ENCODE data around the gene PSMD11. TPM values are rescaled to one million over a fixed set of nuclear protein-coding genes. Genes with fewer than 3 reads are reported as not detected.

PSMD11 gene
- total and polyA plus RNA-seq, 4 donors, result 47.8 to 87.9 (median 67.6) TPM

- no peak for ATAC-seq (ENCODE audit: insufficient read depth, low FRiP score)
- no peak for DNase-seq
- no peaks in the 10 kb centered on the region for H3K9me3 ChIP-seq (ENCODE audit: control insufficient read depth in 4 of 4, insufficient read depth in 3 of 4, low read length in 3 of 4)
- H3K4me3 ChIP-seq, result no peak overlapping the region
- no peak for TF ChIP-seq CTCF (IDR thresholded peaks at IDR 0.05; ENCODE audit: control extremely low read depth, extremely low read depth)
- H3K36me3 ChIP-seq (ENCODE audit: control insufficient read depth in 4 of 4, insufficient read depth in 4 of 4, low read length in 4 of 4), result peaks cover 0 to 6% (median 0%) of the 10 kb centered on the region in 4 donors
- H3K9ac ChIP-seq (ENCODE audit: insufficient read depth in 1 of 2, low read length in 2 of 2), result no peak overlapping the region
- no peaks in the 10 kb centered on the region for H3K4me1 ChIP-seq (ENCODE audit: control insufficient read depth in 5 of 5, insufficient read depth in 5 of 5, low read length in 5 of 5)
- 76 to 80% methylated on average over 7 of the region's 7 CpGs for WGBS, 2 donors
- H3K27me3 ChIP-seq (ENCODE audit: control insufficient read depth in 3 of 3, insufficient read depth in 3 of 3, low read length in 2 of 3), result no peaks in the 10 kb centered on the region
- no peak overlapping the region for H3K27ac ChIP-seq (ENCODE audit: low read depth in 1 of 2, low read length in 1 of 2)
Observed at GRCh38 chr17:32528825-32529224, 84.5 kb downstream of the PSMD11 start.

DNA sequence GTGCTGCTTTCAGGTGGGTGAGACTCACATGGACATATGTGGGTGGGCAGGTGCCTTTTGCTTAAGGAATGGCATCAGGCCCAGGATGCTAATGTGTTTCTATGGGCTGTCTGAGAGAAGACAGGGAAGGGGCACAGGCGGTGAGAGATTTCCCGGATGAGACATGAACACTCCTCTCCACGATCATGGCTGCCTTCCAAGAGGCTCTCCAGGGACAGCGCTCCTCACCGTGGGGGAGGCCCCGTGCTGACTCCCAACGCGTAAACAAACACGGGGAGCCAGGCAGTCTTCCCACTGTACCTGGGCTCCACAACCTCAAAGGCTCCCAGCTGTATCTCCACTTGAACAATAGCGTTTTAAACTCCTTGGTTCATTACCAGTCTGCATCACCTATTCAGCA lies 85.3 kb downstream of the PSMD11 start:
- no peak overlapping the region for H3K27ac ChIP-seq (ENCODE audit: low read depth in 1 of 2, low read length in 1 of 2)
- 71 to 85% methylated on average over 10 of the region's 10 CpGs for WGBS, 2 donors
- no peak for ATAC-seq (ENCODE audit: insufficient read depth, low FRiP score)
- peaks cover 0 to 6% (median 0%) of the 10 kb centered on the region in 4 donors for H3K36me3 ChIP-seq (ENCODE audit: control insufficient read depth in 4 of 4, insufficient read depth in 4 of 4, low read length in 4 of 4)
- H3K27me3 ChIP-seq (ENCODE audit: control insufficient read depth in 3 of 3, insufficient read depth in 3 of 3, low read length in 2 of 3), result no peaks in the 10 kb centered on the region
- H3K9me3 ChIP-seq (ENCODE audit: control insufficient read depth in 4 of 4, insufficient read depth in 3 of 4, low read length in 3 of 4), result no peaks in the 10 kb centered on the region
- H3K4me1 ChIP-seq (ENCODE audit: control insufficient read depth in 5 of 5, insufficient read depth in 5 of 5, low read length in 5 of 5), result peaks cover 0 to under 1% (median 0%) of the 10 kb centered on the region in 5 donors
- no peak overlapping the region for H3K9ac ChIP-seq (ENCODE audit: insufficient read depth in 1 of 2, low read length in 2 of 2)
- no peak for TF ChIP-seq CTCF (IDR thresholded peaks at IDR 0.05; ENCODE audit: control extremely low read depth, extremely low read depth)
- H3K4me3 ChIP-seq, result no peak overlapping the region
- no peak for DNase-seq

Small RNAs within 50 kb of the gene (small RNA-seq; reads per million reads assigned to genes)
- gene AC005899.2 (ENCODE audit: low replicate concordance) (not detected), gene AC005899.6 (ENCODE audit: low replicate concordance) (not detected), gene RF00019 (ENCODE audit: low replicate concordance) (not detected)

Other genes starting within 250 kb of the PSMD11 start
- gene RHBDL3, start 178.7 kb upstream of the PSMD11 start, total RNA-seq, result under 1 TPM; 0.34 to 0.51 TPM
- gene RHBDL3, start 178.7 kb upstream of the PSMD11 start, polyA plus RNA-seq, result under 1 TPM; 0.14 to 0.17 TPM
- 10 to 100 TPM; 17.6 to 23.4 TPM for gene C17orf75, start 102.3 kb upstream of the PSMD11 start, total RNA-seq
- 10 to 100 TPM in 1 of 2 donors, 1 to 10 TPM in 1; 8.5 to 12.9 TPM for gene C17orf75, start 102.3 kb upstream of the PSMD11 start, polyA plus RNA-seq
- gene ZNF207, start 94.4 kb upstream of the PSMD11 start, total RNA-seq, result 100 to 1,000 TPM; 134 to 321 TPM
- 100 to 1,000 TPM in 1 of 2 donors, 10 to 100 TPM in 1; 51.3 to 103 TPM for gene ZNF207, start 94.4 kb upstream of the PSMD11 start, polyA plus RNA-seq
- 1 to 10 TPM; 1.7 to 2.2 TPM for gene CDK5R1, start 42.5 kb downstream of the PSMD11 start, total RNA-seq
- gene CDK5R1, start 42.5 kb downstream of the PSMD11 start, polyA plus RNA-seq, result under 1 TPM; 0.41 to 1.00 TPM

Data from lung (tissue), 13 donors.